NB4 (cell line): ENCODE results near the gene NECAB3.

Experiments used
- CTCF ChIP-seq: IDR thresholded peaks from one replicate; pipeline ENCODE4 v1.5.1; 2012; ENCODE audit warnings: low read depth, low read length
- POLR2A ChIP-seq: IDR thresholded peaks from 2 replicates; pipeline ENCODE4 v1.6.1; 2011; ENCODE audit warnings: mild to moderate bottlenecking; ENCODE audit not compliant: insufficient read length; ENCODE audit errors: extremely low read depth

GRCh38 chr20:33703498-33704137 lies 29.4 kb upstream of the NECAB3 start:
- no peak for TF ChIP-seq CTCF
- no peak for TF ChIP-seq POLR2A
